B cell (primary cell): Measurements from ENCODE around the gene HDHD3. TPM values are rescaled to one million over a fixed set of nuclear protein-coding genes. Genes with fewer than 3 reads are reported as not detected.

Experiments
- ATAC-seq: fragments of 200-7000 bp; cut with Tn5 transposase; one replicate; pipeline ENCODE4 v1.10.0; 2021; ENCODE audit warnings: low read depth, mild to moderate bottlenecking, moderate number of reproducible peaks, moderate library complexity
- CTCF ChIA-PET: fragments of 350-600 bp; sonication (Branson Sonifier 250); formaldehyde crosslinking; loops from one replicate; lab custom pipeline; 2021; ENCODE audit warnings: antibody characterized with exemption, inconsistent platforms; lab: Charles Lee
- POLR2A ChIA-PET: fragments of 350-600 bp; sonication (Branson Sonifier 250); formaldehyde crosslinking; loops from one replicate; lab custom pipeline; 2021; ENCODE audit warnings: antibody characterized with exemption; lab: Charles Lee
- DNase-seq: peaks from one replicate; pipeline ENCODE4 v3.0.0; 2013
- H2AFZ ChIP-seq: 2 replicates; pipeline ENCODE4 v1.6.1; 2012; ENCODE audit warnings: mild to moderate bottlenecking, low read depth, low read length; ENCODE audit not compliant: insufficient read depth, poor library complexity, severe bottlenecking
- H3K27ac ChIP-seq, 2 donors: 1 replicate in 1 of 2; 2 replicates in 1 of 2; pipeline ENCODE4 v1.5.1; 2012 to 2013; ENCODE audit warnings: low read length in 2 of 2, mild to moderate bottlenecking in 2 of 2, moderate library complexity in 1 of 2
- H3K27me3 ChIP-seq, 4 experiments: fragments of 200-600 bp in 1 of 4; sonication (generic) in 1 of 4; replicated peaks in 1 of 4; 1 replicate in 2 of 4; 2 replicates in 2 of 4; pipeline versions ENCODE4 v1.6.1 to v1.7.0; 2013 to 2016; ENCODE audit warnings: low read length in 3 of 4, mild to moderate bottlenecking in 2 of 4, mixed read lengths in 1 of 4, moderate library complexity in 1 of 4; ENCODE audit not compliant: insufficient read depth in 4 of 4, control insufficient read depth in 3 of 4; ENCODE audit errors: control extremely low read depth in 1 of 4
- H3K36me3 ChIP-seq, 2 experiments: replicated peaks in 1 of 2; 1 replicate in 1 of 2; 2 replicates in 1 of 2; pipeline versions ENCODE4 v1.6.1 to v1.7.1; 2013; ENCODE audit warnings: low read length in 1 of 2; ENCODE audit not compliant: insufficient read depth in 2 of 2, control insufficient read depth in 1 of 2; ENCODE audit errors: control extremely low read depth in 1 of 2, extremely low read depth in 1 of 2
- H3K4me1 ChIP-seq, 2 donors: fragments of 200-600 bp in 1 of 2; sonication (generic) in 1 of 2; 1 replicate in 1 of 2; 2 replicates in 1 of 2; pipeline versions ENCODE4 v1.5.1 to v1.6.1; 2013 to 2017; ENCODE audit warnings: low read length in 2 of 2; ENCODE audit not compliant: control insufficient read depth in 2 of 2, insufficient read depth in 2 of 2
- H3K4me2 ChIP-seq: replicated peaks from 2 replicates; pipeline ENCODE3; 2012; ENCODE audit warnings: mild to moderate bottlenecking, low read depth, low read length; ENCODE audit not compliant: poor library complexity, severe bottlenecking
- H3K4me3 ChIP-seq, 5 experiments: fragments of 200-600 bp in 1 of 5; sonication (generic) in 1 of 5; 1 replicate in 3 of 5; 2 replicates in 2 of 5; pipeline versions ENCODE4 v1.5.1 to v1.7.0; 2011 to 2016; ENCODE audit warnings: low read length in 4 of 5, mild to moderate bottlenecking in 4 of 5, low read depth in 2 of 5, control low read depth in 1 of 5, moderate library complexity in 1 of 5; ENCODE audit not compliant: insufficient read depth in 1 of 5; ENCODE audit errors: control extremely low read depth in 1 of 5, extremely low read depth in 1 of 5
- H3K79me2 ChIP-seq: fragments of 200-600 bp; sonication (generic); one replicate; pipeline ENCODE4 v1.6.0; 2016; ENCODE audit warnings: low read length; ENCODE audit not compliant: control insufficient read depth, insufficient read depth
- H3K9ac ChIP-seq: fragments of 200-600 bp; sonication (generic); 2 replicates; pipeline ENCODE4 v1.6.1; 2017; ENCODE audit warnings: mild to moderate bottlenecking, low read length, moderate library complexity
- H3K9me3 ChIP-seq, 3 donors: one replicate each; pipeline versions ENCODE4 v1.6.1 to v1.7.1; 2013; ENCODE audit warnings: low read length in 2 of 3; ENCODE audit not compliant: control insufficient read depth in 2 of 3, insufficient read depth in 1 of 3; ENCODE audit errors: control extremely low read depth in 1 of 3
- H4K20me1 ChIP-seq: 2 replicates; pipeline ENCODE4 v1.6.0; 2012; ENCODE audit warnings: mild to moderate bottlenecking, low read length; ENCODE audit not compliant: insufficient read depth, control insufficient read depth, poor library complexity, severe bottlenecking
- H3K27ac Mint-ChIP-seq: one replicate; pipeline ENCODE4 v1.8.0; 2021; ENCODE audit warnings: mixed read lengths
- H3K27me3 Mint-ChIP-seq: one replicate; pipeline ENCODE4 v1.8.0; 2021; ENCODE audit warnings: mixed read lengths
- H3K4me1 Mint-ChIP-seq: one replicate; pipeline ENCODE4 v1.8.0; 2021; ENCODE audit warnings: mixed read lengths
- H3K4me3 Mint-ChIP-seq: one replicate; pipeline ENCODE4 v1.8.0; 2021; ENCODE audit warnings: mixed read lengths
- H3K9me3 Mint-ChIP-seq: one replicate; pipeline ENCODE4 v1.8.0; 2022; ENCODE audit warnings: mixed read lengths; ENCODE audit not compliant: insufficient read depth
- EZH2 ChIP-seq: IDR thresholded peaks from 2 replicates; pipeline ENCODE4 v1.6.1; 2012; ENCODE audit warnings: borderline replicate concordance, low read depth, mild to moderate bottlenecking, moderate library complexity, low read length; ENCODE audit not compliant: insufficient read depth, poor library complexity, severe bottlenecking
- WGBS: methylation state at CpG from one replicate; pipeline ENCODE4 v1.1.5; 2013; ENCODE audit warnings: missing lambda C conversion rate; ENCODE audit not compliant: insufficient coverage; 5-methylcytosine and 5-hydroxymethylcytosine counted together
- intact Hi-C: fragments of 100-400 bp; cut with micrococcal nuclease; formaldehyde crosslinking; loops from one replicate; pipeline ENCODE4 v1.10.0; 2022
- polyA plus RNA-seq: library from polyadenylated mRNA; depleted of rRNA; stranded (reverse); fragments of >200 nt; gene quantifications from 2 replicates; pipeline ENCODE4 v1.2.3, GENCODE V29; 2012
- total RNA-seq, 2 donors: library from RNA; stranded (reverse); fragments of 120-200 nt in 1 of 2; gene quantifications; 1 replicate in 1 of 2; 2 replicates in 1 of 2; pipeline versions ENCODE4 v1.2.3 to v1.2.4, GENCODE V29; 2013 to 2022
- TF ChIP-seq, protein P1 (sequence below): fragments of 200-600 bp; IDR thresholded peaks from one replicate; pipeline ENCODE4 v1.8.0; 2022; ENCODE audit warnings: antibody characterized with exemption, mild to moderate bottlenecking

The HDHD3 gene
- total and polyA plus RNA-seq, 2 donors (not counting 1 experiment from before 2014, with no cell fraction given), result 26.2 to 36.3 TPM

DNA sequence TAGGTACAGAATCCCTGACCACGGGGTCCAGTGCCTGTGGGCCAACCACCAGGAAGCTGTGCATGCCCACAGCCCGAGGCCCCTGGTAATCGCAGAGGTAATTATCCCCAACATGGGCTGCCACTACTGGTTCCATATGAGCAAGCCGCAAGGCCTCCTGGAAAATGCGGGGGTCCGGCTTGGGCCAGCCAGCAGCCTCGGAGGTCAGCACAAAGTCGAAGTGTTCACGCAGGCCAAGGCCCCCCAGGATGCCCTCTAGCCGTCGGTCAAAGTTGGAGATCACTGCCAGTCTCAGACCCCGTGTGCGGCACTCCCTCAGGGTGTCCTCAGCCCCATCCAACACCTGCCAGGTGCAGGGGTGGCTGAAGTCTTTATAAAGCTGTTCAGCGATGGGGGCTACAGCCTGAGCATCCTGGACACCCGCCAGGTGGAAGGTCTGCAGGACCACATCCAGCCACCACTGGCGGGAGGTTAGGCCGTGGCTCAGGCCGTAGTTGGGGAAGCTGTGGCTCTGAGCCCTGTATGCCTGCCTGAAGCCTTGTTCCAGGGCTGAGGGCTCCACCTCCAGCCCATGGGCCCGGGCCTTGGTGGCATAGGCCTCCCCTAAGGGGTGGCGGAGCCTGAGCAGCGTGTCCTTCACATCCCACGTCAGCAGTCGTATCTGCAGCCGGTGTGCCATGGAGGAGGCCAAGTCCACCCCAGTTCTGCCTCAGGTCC, 3.0 kb downstream of the HDHD3 start:
- TF ChIP-seq, protein P1, sequence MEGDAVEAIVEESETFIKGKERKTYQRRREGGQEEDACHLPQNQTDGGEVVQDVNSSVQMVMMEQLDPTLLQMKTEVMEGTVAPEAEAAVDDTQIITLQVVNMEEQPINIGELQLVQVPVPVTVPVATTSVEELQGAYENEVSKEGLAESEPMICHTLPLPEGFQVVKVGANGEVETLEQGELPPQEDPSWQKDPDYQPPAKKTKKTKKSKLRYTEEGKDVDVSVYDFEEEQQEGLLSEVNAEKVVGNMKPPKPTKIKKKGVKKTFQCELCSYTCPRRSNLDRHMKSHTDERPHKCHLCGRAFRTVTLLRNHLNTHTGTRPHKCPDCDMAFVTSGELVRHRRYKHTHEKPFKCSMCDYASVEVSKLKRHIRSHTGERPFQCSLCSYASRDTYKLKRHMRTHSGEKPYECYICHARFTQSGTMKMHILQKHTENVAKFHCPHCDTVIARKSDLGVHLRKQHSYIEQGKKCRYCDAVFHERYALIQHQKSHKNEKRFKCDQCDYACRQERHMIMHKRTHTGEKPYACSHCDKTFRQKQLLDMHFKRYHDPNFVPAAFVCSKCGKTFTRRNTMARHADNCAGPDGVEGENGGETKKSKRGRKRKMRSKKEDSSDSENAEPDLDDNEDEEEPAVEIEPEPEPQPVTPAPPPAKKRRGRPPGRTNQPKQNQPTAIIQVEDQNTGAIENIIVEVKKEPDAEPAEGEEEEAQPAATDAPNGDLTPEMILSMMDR, result no peak
- TF ChIP-seq EZH2, result no peak
- Mint-ChIP-seq H3K9me3 (no peaks in the 10 kb centered on the region), H3K27me3 (no peaks in the 10 kb centered on the region), H3K27ac (no peak overlapping the region), H3K4me3 (no peak overlapping the region), H3K4me1 (peaks cover 16% of the 10 kb centered on the region)
- Histone ChIP-seq H3K4me3 (no peak overlapping the region), H3K9me3 (no peaks in the 10 kb centered on the region), H3K4me1 (peaks cover 4 to 14% of the 10 kb centered on the region in 2 donors), H4K20me1 (no peaks in the 10 kb centered on the region), H3K4me2 (no peak overlapping the region), H3K9ac (no peak overlapping the region), H3K79me2 (peaks cover 5% of the 10 kb centered on the region), H3K27ac (no peak overlapping the region), H3K36me3 (peaks cover 0 to 25% of the 10 kb centered on the region in 2 experiments), H3K27me3 (no peaks in the 10 kb centered on the region), H2AFZ (no peak overlapping the region)
- no peak for DNase-seq
- 95% methylated on average over 24 of the region's 24 CpGs for WGBS
- no peak for ATAC-seq
- CTCF ChIA-PET, result interaction anchor here (0.6 kb wide), 1 partner anchor 469 kb away, joined by 3 read pairs; no protein-coding TSS in a partner anchor
- intact Hi-C loops, result no loop called here
- POLR2A ChIA-PET, result no interaction called here

DNA sequence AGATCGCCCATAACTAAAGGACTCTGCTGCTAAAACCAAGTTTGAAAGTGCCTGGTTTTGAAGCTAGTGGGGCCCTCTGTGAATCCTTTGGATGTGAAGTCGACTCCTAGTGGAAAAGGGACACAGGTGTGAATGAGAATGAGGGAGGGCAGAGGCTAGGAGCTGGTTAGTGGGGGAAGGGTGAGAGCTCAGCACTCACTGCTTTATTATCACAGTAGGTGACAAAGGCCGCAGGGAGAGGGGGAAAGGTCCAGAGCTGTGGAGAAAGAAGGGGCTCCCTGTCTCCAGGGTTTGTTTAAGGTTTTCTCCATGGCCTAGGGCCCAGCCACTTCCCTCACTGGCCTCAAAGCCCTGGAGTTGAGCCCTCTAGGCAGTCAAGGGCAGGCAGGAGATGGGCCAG, 3.5 kb downstream of the HDHD3 start:
- Mint-ChIP-seq H3K4me3 (peak overlapping the region; percentile 34), H3K27me3 (no peaks in the 10 kb centered on the region), H3K27ac (peak overlapping the region; percentile 63), H3K9me3 (no peaks in the 10 kb centered on the region), H3K4me1 (peaks cover 16% of the 10 kb centered on the region)
- Histone ChIP-seq H3K4me3 (no peak overlapping the region), H3K9me3 (no peaks in the 10 kb centered on the region), H3K4me2 (no peak overlapping the region), H3K27me3 (no peaks in the 10 kb centered on the region), H3K9ac (no peak overlapping the region), H3K36me3 (peaks cover 0 to 25% of the 10 kb centered on the region in 2 experiments), H3K79me2 (peaks cover 5% of the 10 kb centered on the region), H3K4me1 (peaks cover 4 to 14% of the 10 kb centered on the region in 2 donors), H3K27ac (no peak overlapping the region), H2AFZ (no peak overlapping the region), H4K20me1 (no peaks in the 10 kb centered on the region)
- ATAC-seq (no peak), DNase-seq (no peak)
- intact Hi-C loops, result no loop called here
- CTCF ChIA-PET, result interaction anchor here (0.6 kb wide), 1 partner anchor 147 kb away, joined by 4 read pairs; no protein-coding TSS in a partner anchor
- TF ChIP-seq, protein P1, result no peak
- no peak for TF ChIP-seq EZH2
- POLR2A ChIA-PET, result no interaction called here
- WGBS, result 100% methylated on average over 1 of the region's 3 CpGs
